ENCODE results near the gene CHD2.

The CHD2 gene

GRCh38 chr15:92943581-92943980 is 43.5 kb downstream of the CHD2 start:
- no peak for TF ChIP-seq CTCF (IDR thresholded peaks at IDR 0.05; ENCODE audit: borderline replicate concordance, insufficient read depth, low read depth, low read length)
- no peak overlapping the region for H3K4me3 ChIP-seq (ENCODE audit: low read depth, low read length)

- TF ChIP-seq CTCF (IDR thresholded peaks at IDR 0.05; ENCODE audit: borderline replicate concordance, insufficient read depth, low read depth, low read length) = no peak
- no peak overlapping the region for H3K4me3 ChIP-seq (ENCODE audit: low read depth, low read length)
Observed at GRCh38 chr15:92944946-92945521, 44.9 kb downstream of the CHD2 start.

- TF ChIP-seq CTCF (IDR thresholded peaks at IDR 0.05; ENCODE audit: borderline replicate concordance, insufficient read depth, low read depth, low read length) = no peak
- no peak overlapping the region for H3K4me3 ChIP-seq (ENCODE audit: low read depth, low read length)
Observed at GRCh38 chr15:92947071-92947730, 47.1 kb downstream of the CHD2 start.

- H3K4me3 ChIP-seq (ENCODE audit: low read depth, low read length) = no peak overlapping the region
- no peak for TF ChIP-seq CTCF (IDR thresholded peaks at IDR 0.05; ENCODE audit: borderline replicate concordance, insufficient read depth, low read depth, low read length)
Observed at GRCh38 chr15:92949604-92950249, 49.6 kb downstream of the CHD2 start.

GRCh38 chr15:92951800-92952457 is 51.8 kb downstream of the CHD2 start:
- no peak overlapping the region for H3K4me3 ChIP-seq (ENCODE audit: low read depth, low read length)
- no peak for TF ChIP-seq CTCF (IDR thresholded peaks at IDR 0.05; ENCODE audit: borderline replicate concordance, insufficient read depth, low read depth, low read length)

- TF ChIP-seq CTCF (IDR thresholded peaks at IDR 0.05; ENCODE audit: borderline replicate concordance, insufficient read depth, low read depth, low read length) = no peak
- H3K4me3 ChIP-seq (ENCODE audit: low read depth, low read length) = no peak overlapping the region
Observed at GRCh38 chr15:92952458-92952850, 52.3 kb downstream of the CHD2 start.
